ENCODE results near the gene CFAP54. TPM values are rescaled to one million over a fixed set of nuclear protein-coding genes. Genes with fewer than 3 reads are reported as not detected.

CFAP54 gene
- total RNA-seq, 1 donor from 2014 or later: 0.54 TPM

DNA sequence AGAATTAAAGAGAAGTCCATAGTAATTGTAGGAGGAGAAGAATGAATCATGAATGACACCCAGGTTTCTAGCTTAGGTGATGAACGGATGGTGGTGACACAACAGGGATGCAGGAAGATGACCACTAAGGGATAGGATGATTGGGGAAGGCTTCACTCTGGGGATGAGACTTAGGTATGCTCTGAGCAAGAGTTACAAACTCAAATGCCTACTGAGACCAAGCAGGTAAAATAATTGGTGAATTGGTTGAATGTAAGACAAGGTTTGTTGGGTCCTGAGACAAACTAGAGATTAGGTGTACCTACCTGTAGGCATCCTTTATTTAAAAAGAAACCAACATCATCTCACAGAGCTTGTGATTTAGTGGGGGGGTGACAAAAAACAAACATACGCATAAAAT lies 116.3 kb downstream of the CFAP54 start:
- no peak for TF ChIP-seq CTCF (IDR thresholded peaks at IDR 0.05; ENCODE audit: unreplicated experiment)
- no peaks in the 10 kb centered on the region for H3K4me1 Mint-ChIP-seq

DNA sequence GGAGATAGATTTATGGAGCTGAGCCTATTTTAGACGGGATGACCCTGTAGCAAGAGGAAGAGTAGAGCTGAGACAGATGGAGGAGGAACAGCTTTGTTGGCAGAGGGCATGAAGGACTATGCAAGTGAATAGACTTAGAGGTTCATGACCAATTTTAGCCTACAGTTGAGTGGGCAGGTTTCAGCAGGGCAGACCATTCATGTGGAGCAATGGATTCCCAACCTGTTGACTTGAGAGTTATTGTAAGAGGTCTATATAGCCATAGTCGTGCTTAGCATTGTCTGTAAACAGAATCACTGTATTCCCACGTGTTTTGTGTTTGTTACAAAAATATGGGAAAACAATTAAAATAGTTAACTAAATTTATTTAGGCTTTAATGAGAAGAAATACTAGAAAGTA lies 116.8 kb downstream of the CFAP54 start:
- H3K27ac Mint-ChIP-seq: no peak overlapping the region
- H3K4me3 Mint-ChIP-seq: no peak overlapping the region
- H3K27me3 Mint-ChIP-seq (ENCODE audit: low read depth): peaks cover 48% of the 10 kb centered on the region
- no peaks in the 10 kb centered on the region for H3K36me3 Mint-ChIP-seq
- peaks cover 22% of the 10 kb centered on the region for H3K9me3 Mint-ChIP-seq
- H3K4me1 Mint-ChIP-seq: no peaks in the 10 kb centered on the region
- DNase-seq (ENCODE audit: low spot score in 2 of 2, unreplicated experiment in 2 of 2): no peak
- TF ChIP-seq CTCF (IDR thresholded peaks at IDR 0.05; ENCODE audit: unreplicated experiment): no peak

More for the DNA sequence above, 116.3 kb downstream of the CFAP54 start:
- Mint-ChIP-seq H3K4me3 (no peak overlapping the region), H3K9me3 (peaks cover 22% of the 10 kb centered on the region), H3K27me3 (ENCODE audit: low read depth) (peaks cover 52% of the 10 kb centered on the region), H3K36me3 (no peaks in the 10 kb centered on the region), H3K27ac (no peak overlapping the region)
- DNase-seq (ENCODE audit: low spot score in 2 of 2, unreplicated experiment in 2 of 2): no peak

DNA sequence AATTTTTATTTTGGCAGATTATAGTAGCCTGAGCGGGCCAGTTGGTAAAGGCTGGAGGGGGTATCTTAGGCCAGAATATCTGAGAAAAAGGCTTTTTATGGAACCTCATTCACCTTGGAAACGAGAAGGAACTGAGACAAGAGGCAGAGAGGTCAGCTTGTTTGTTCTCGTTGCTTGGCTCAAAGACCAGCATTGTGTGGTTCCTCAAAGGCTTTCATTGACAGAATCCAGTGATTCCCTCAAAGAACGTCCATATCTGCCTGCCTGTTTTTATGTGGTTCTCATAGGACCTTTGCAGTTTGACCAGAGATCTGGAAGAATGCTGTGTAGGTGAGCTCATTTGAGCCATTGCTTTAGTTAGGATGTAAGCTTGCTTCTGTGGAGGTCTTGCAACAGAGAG lies 117.3 kb downstream of the CFAP54 start:
- peaks cover 44% of the 10 kb centered on the region for H3K27me3 Mint-ChIP-seq (ENCODE audit: low read depth)
- TF ChIP-seq CTCF (IDR thresholded peaks at IDR 0.05; ENCODE audit: unreplicated experiment): no peak
- H3K36me3 Mint-ChIP-seq: no peaks in the 10 kb centered on the region
- peaks cover 25% of the 10 kb centered on the region for H3K9me3 Mint-ChIP-seq
- H3K4me3 Mint-ChIP-seq: no peak overlapping the region
- no peaks in the 10 kb centered on the region for H3K4me1 Mint-ChIP-seq
- H3K27ac Mint-ChIP-seq: no peak overlapping the region
- DNase-seq (ENCODE audit: low spot score in 2 of 2, unreplicated experiment in 2 of 2): no peak

- DNase-seq (ENCODE audit: low spot score in 2 of 2, unreplicated experiment in 2 of 2): no peak
- no peak overlapping the region for H3K4me3 Mint-ChIP-seq
- peaks cover 14% of the 10 kb centered on the region for H3K9me3 Mint-ChIP-seq
- no peak overlapping the region for H3K27ac Mint-ChIP-seq
- H3K36me3 Mint-ChIP-seq: no peaks in the 10 kb centered on the region
- peaks cover 33% of the 10 kb centered on the region for H3K27me3 Mint-ChIP-seq (ENCODE audit: low read depth)
- peak; percentile 34 for TF ChIP-seq CTCF (IDR thresholded peaks at IDR 0.05; ENCODE audit: unreplicated experiment)
- H3K4me1 Mint-ChIP-seq: peaks cover 3% of the 10 kb centered on the region
These were observed 127.8 kb downstream of the CFAP54 start for GRCh38 chr12:96617178-96617577.

DNA sequence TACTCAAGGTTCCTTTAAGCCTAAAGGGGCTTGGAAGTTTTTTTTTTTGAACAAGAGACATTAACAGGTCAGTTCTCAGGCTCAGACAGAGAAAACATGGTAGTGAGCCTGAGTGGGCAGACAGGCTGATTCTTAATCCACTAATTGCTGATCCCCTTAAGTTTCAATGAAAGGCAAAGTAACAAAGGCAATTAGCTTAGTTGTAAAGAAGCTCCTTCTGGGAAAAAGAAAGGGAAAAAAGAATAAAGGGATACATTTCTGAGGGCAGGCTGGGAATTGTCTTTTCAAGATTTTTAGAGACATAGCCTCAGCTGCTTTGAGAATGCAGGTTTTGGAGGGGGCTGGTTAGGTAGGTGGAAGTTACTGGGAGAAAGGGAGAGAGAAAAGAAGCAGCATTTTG lies 133.8 kb downstream of the CFAP54 start:
- Mint-ChIP-seq H3K27me3 (ENCODE audit: low read depth) (peaks cover 31% of the 10 kb centered on the region), H3K9me3 (no peaks in the 10 kb centered on the region), H3K27ac (peak overlapping the region; percentile 48), H3K4me1 (peaks cover 5% of the 10 kb centered on the region), H3K4me3 (no peak overlapping the region), H3K36me3 (no peaks in the 10 kb centered on the region)
- DNase-seq (ENCODE audit: low spot score in 2 of 2, unreplicated experiment in 2 of 2): no peak
- TF ChIP-seq CTCF (IDR thresholded peaks at IDR 0.05; ENCODE audit: unreplicated experiment): no peak

GRCh38 chr12:96623656-96624217 lies 134.4 kb downstream of the CFAP54 start:
- Mint-ChIP-seq H3K27ac (no peak overlapping the region), H3K4me1 (peaks cover 5% of the 10 kb centered on the region), H3K9me3 (no peaks in the 10 kb centered on the region), H3K27me3 (ENCODE audit: low read depth) (peaks cover 32% of the 10 kb centered on the region), H3K4me3 (no peak overlapping the region), H3K36me3 (no peaks in the 10 kb centered on the region)
- DNase-seq (ENCODE audit: low spot score in 2 of 2, unreplicated experiment in 2 of 2): no peak
- TF ChIP-seq CTCF (IDR thresholded peaks at IDR 0.05; ENCODE audit: unreplicated experiment): no peak
